HepG2 (cell line): ENCODE measurements around the gene GRHL1. TPM values are rescaled to one million over a fixed set of nuclear protein-coding genes. Genes with fewer than 3 reads are reported as not detected.

Experiments
- CAMTA2 ChIP-seq: sonication (generic); formaldehyde crosslinking; IDR thresholded peaks from 2 replicates; pipeline ENCODE4 v1.4.0; 2020; ENCODE audit warnings: mild to moderate bottlenecking, missing genetic modification reagents, borderline replicate concordance
- FUBP1 ChIP-seq: sonication (generic); formaldehyde crosslinking; IDR thresholded peaks from 2 replicates; pipeline ENCODE4 v1.5.1; 2020; ENCODE audit warnings: missing genetic modification reagents, mild to moderate bottlenecking, borderline replicate concordance
- GMEB1 ChIP-seq: sonication (generic); formaldehyde crosslinking; IDR thresholded peaks from 2 replicates; pipeline ENCODE4 v1.5.1; 2020; ENCODE audit warnings: missing genetic modification reagents, mild to moderate bottlenecking, borderline replicate concordance
- KLF15 ChIP-seq: sonication (generic); formaldehyde crosslinking; IDR thresholded peaks from 2 replicates; pipeline ENCODE4 v1.8.1; 2023; ENCODE audit warnings: borderline replicate concordance, mild to moderate bottlenecking, inconsistent platforms, missing genetic modification reagents, mixed read lengths
- NR2F6 ChIP-seq, 2 experiments: IDR thresholded peaks; 2 replicates each; pipeline ENCODE4 v1.6.1; 2016; ENCODE audit warnings: antibody characterized with exemption in 1 of 2, mild to moderate bottlenecking in 1 of 2
- RBAK ChIP-seq: sonication (generic); formaldehyde crosslinking; IDR thresholded peaks from 2 replicates; pipeline ENCODE4 v1.5.1; 2020; ENCODE audit warnings: mild to moderate bottlenecking, missing genetic modification reagents
- RFX1 ChIP-seq: fragments of 450-650 bp; IDR thresholded peaks from 2 replicates; pipeline ENCODE4 v1.6.1; 2017
- RFXANK ChIP-seq: IDR thresholded peaks from 2 replicates; pipeline ENCODE4 v1.6.1; 2016
- SMAD3 ChIP-seq: sonication (generic); formaldehyde crosslinking; IDR thresholded peaks from 2 replicates; pipeline ENCODE4 v1.4.0; 2020; ENCODE audit warnings: missing genetic modification reagents
- SMC3 ChIP-seq: IDR thresholded peaks from 2 replicates; pipeline ENCODE4 v1.6.1; 2011; ENCODE audit warnings: low read length, improper control_type of control experiment
- ZBTB44 ChIP-seq: sonication (generic); formaldehyde crosslinking; IDR thresholded peaks from 2 replicates; pipeline ENCODE4 v1.4.0; 2020; ENCODE audit warnings: missing genetic modification reagents
- ZNF234 ChIP-seq: sonication (generic); formaldehyde crosslinking; conservative IDR thresholded peaks from 2 replicates; pipeline ENCODE4 v1.5.1; 2020; ENCODE audit warnings: mild to moderate bottlenecking, missing genetic modification reagents
- ZNF235 ChIP-seq: sonication (generic); formaldehyde crosslinking; IDR thresholded peaks from 2 replicates; pipeline ENCODE4 v1.8.1; 2023; ENCODE audit warnings: mild to moderate bottlenecking, missing genetic modification reagents, borderline replicate concordance
- ZNF34 ChIP-seq: sonication (generic); formaldehyde crosslinking; IDR thresholded peaks from 2 replicates; pipeline ENCODE4 v1.4.0; 2020; ENCODE audit warnings: mild to moderate bottlenecking, missing genetic modification reagents, borderline replicate concordance
- ZNF609 ChIP-seq: sonication (generic); formaldehyde crosslinking; IDR thresholded peaks from 2 replicates; pipeline ENCODE4 v1.4.0; 2020; ENCODE audit warnings: mild to moderate bottlenecking, missing genetic modification reagents, borderline replicate concordance
- ZNF687 ChIP-seq: sonication (generic); formaldehyde crosslinking; IDR thresholded peaks from 2 replicates; pipeline ENCODE4 v1.5.1; 2020; ENCODE audit warnings: mild to moderate bottlenecking, missing genetic modification reagents, moderate library complexity
- polyA plus RNA-seq, 8 experiments: library from polyadenylated mRNA; depleted of rRNA in 3 of 8; stranded (reverse) in 7 of 8; unstranded in 1 of 8; fragments of >200 nt; fragmentation: Illumina TruSeq in 4 of 8; extraction: Trizol in 4 of 8; gene quantifications; 2 replicates each; pipeline versions ENCODE4 v1.2.1 to v1.2.3, GENCODE V29; 2011 to 2016; ENCODE audit warnings: low read depth in 4 of 8, missing spikeins in 1 of 8, mixed read lengths in 1 of 8; ENCODE audit not compliant: insufficient read depth in 1 of 8
- total RNA-seq, 5 experiments: library from RNA; depleted of rRNA; stranded (reverse); fragments of >200 nt; fragmentation: Illumina TruSeq; extraction: Trizol; gene quantifications; 2 replicates each; pipeline ENCODE4 v1.2.3, GENCODE V29; 2016; ENCODE audit warnings: low read depth in 1 of 5

The GRHL1 gene
- total and polyA plus RNA-seq, 2 of the 13 experiments (the other 11 are each of a cell fraction or from before 2014, with no cell fraction given): 9.3 to 12.0 TPM

- TF ChIP-seq CAMTA2 (CRISPR knock-in tag): no peak
- TF ChIP-seq ZNF609: no peak
- TF ChIP-seq ZNF687 (CRISPR knock-in tag): no peak
- TF ChIP-seq SMAD3: no peak
- TF ChIP-seq GMEB1 (CRISPR knock-in tag): no peak
- TF ChIP-seq RFXANK (CRISPR knock-in tag): no peak
- TF ChIP-seq SMC3: no peak
- no peak for TF ChIP-seq ZNF234 (CRISPR knock-in tag)
- TF ChIP-seq ZBTB44: no peak
- no peak for TF ChIP-seq NR2F6 (IDR thresholded peaks at IDR 0.05)
- 0 out of 2 replicates have a peak, but pooled peaks have one; percentile 7 for TF ChIP-seq NR2F6 (CRISPR knock-in tag; IDR thresholded peaks at IDR 0.05)
- no peak for TF ChIP-seq RBAK (CRISPR knock-in tag)
- no peak for TF ChIP-seq ZNF235 (CRISPR knock-in tag)
- no peak for TF ChIP-seq KLF15
- TF ChIP-seq FUBP1 (CRISPR knock-in tag): no peak
- no peak for TF ChIP-seq RFX1
- no peak for TF ChIP-seq ZNF34 (CRISPR knock-in tag)
Observed at GRCh38 chr2:9912468-9912867, 39.0 kb upstream of the GRHL1 start (continued).
